A673 (cell line): Measurements from ENCODE around the gene DIPK1B. TPM values are rescaled to one million over a fixed set of nuclear protein-coding genes. Genes with fewer than 3 reads are reported as not detected.

ENCODE experiments used
- BruUV-seq: library from RNA; stranded (reverse); fragments of 400-500 nt; replicated peaks from 2 replicates; lab custom pipeline; 2021; lab: Mats Ljungman, UMichigan
- CTCF ChIA-PET: fragments of 300-600 bp; sonication (Branson Sonifier 250); formaldehyde crosslinking; loops from one replicate; lab custom pipeline; 2022; ENCODE audit warnings: antibody characterized with exemption; lab: Charles Lee
- POLR2A ChIA-PET: fragments of 300-600 bp; sonication (Branson Sonifier 250); formaldehyde crosslinking; loops from one replicate; lab custom pipeline; 2022; ENCODE audit warnings: antibody characterized with exemption; ENCODE audit not compliant: low non-redundant PET; lab: Charles Lee
- DNase-seq: peaks from one replicate; pipeline ENCODE4 v3.0.0-alpha.2; 2015; ENCODE audit warnings: low spot score
- H3K27ac ChIP-seq: fragments of 200-600 bp; sonication (generic); 2 replicates; pipeline ENCODE4 v1.5.1; 2016; ENCODE audit warnings: mixed run types, low read depth, mild to moderate bottlenecking, mixed read lengths, antibody characterized with exemption, low read length; ENCODE audit not compliant: poor library complexity, severe bottlenecking
- H3K27me3 ChIP-seq: fragments of 200-600 bp; sonication (generic); replicated peaks from 2 replicates; pipeline ENCODE4 v1.6.1; 2017; ENCODE audit warnings: mixed run types, low read depth, mild to moderate bottlenecking, mixed read lengths, antibody characterized with exemption, low read length; ENCODE audit not compliant: insufficient read depth, poor library complexity
- H3K36me3 ChIP-seq: fragments of 200-600 bp; sonication (generic); 2 replicates; pipeline ENCODE4 v1.6.1; 2016; ENCODE audit warnings: mixed run types, mild to moderate bottlenecking, mixed read lengths, antibody characterized with exemption, low read length; ENCODE audit not compliant: insufficient read depth, poor library complexity, severe bottlenecking
- H3K4me1 ChIP-seq: fragments of 200-600 bp; sonication (generic); 2 replicates; pipeline ENCODE4 v1.6.1; 2017; ENCODE audit warnings: mixed run types, mild to moderate bottlenecking, mixed read lengths, antibody characterized with exemption, low read length; ENCODE audit not compliant: insufficient read depth, poor library complexity, severe bottlenecking
- H3K4me3 ChIP-seq: fragments of 200-600 bp; sonication (generic); 2 replicates; pipeline ENCODE4 v1.5.1; 2016; ENCODE audit warnings: low read depth, mixed run types, mild to moderate bottlenecking, mixed read lengths, low read length; ENCODE audit not compliant: poor library complexity, severe bottlenecking
- H3K9me3 ChIP-seq: fragments of 200-600 bp; sonication (generic); 2 replicates; pipeline ENCODE4 v1.6.1; 2016; ENCODE audit warnings: mixed run types, low read depth, mild to moderate bottlenecking, mixed read lengths, antibody characterized with exemption, low read length; ENCODE audit not compliant: poor library complexity, severe bottlenecking
- EZH2 ChIP-seq: fragments of 200-600 bp; sonication (generic); IDR thresholded peaks from 2 replicates; pipeline ENCODE4 v1.6.1; 2017; ENCODE audit warnings: borderline replicate concordance, low read depth, mild to moderate bottlenecking, mixed read lengths, antibody characterized with exemption, low read length; ENCODE audit not compliant: poor library complexity, severe bottlenecking
- intact Hi-C: fragments of 100-400 bp; cut with micrococcal nuclease; formaldehyde crosslinking; loops from one replicate; pipeline ENCODE4 v1.10.0; 2022; ENCODE audit not compliant: unreplicated experiment
- total RNA-seq: library from RNA; stranded (reverse); gene quantifications from 2 replicates; pipeline ENCODE4 v1.2.3, GENCODE V29; 2021
- TF ChIP-seq, protein P1 (sequence below): fragments of 300-800, 200-600 bp; sonication (generic); conservative IDR thresholded peaks from 2 replicates; pipeline ENCODE4 v1.5.1; 2017; ENCODE audit warnings: low read depth, mild to moderate bottlenecking, antibody characterized with exemption, low read length, moderate library complexity, mixed read lengths

Gene DIPK1B
- total RNA-seq, 1 experiment from 2014 or later: 26.4 TPM

DNA sequence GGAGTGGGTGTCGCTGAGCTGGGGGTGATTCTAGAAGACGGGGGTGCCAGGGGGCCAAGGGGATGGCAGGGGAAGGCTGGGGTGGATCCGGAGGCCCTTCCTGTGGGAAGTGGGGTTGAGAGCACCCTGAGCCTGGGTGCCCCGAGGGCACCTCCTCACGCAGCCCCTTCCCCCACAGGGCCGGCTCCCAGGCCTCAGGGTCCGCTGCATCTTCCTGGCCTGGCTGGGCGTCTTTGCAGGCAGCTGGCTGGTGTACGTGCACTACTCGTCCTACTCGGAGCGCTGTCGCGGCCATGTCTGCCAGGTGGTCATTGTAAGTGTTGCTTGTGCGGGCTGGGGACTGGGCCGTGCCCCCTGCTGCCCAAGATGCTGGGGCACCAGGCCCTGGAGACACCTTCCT, 5.0 kb downstream of the DIPK1B start:
- Histone ChIP-seq H3K27ac (no peak overlapping the region), H3K36me3 (peaks cover 6% of the 10 kb centered on the region), H3K4me3 (no peak overlapping the region), H3K4me1 (peaks cover 30% of the 10 kb centered on the region), H3K27me3 (no peaks in the 10 kb centered on the region), H3K9me3 (no peaks in the 10 kb centered on the region)
- DNase-seq: no peak
- no peak for TF ChIP-seq EZH2
- TF ChIP-seq, protein P1, sequence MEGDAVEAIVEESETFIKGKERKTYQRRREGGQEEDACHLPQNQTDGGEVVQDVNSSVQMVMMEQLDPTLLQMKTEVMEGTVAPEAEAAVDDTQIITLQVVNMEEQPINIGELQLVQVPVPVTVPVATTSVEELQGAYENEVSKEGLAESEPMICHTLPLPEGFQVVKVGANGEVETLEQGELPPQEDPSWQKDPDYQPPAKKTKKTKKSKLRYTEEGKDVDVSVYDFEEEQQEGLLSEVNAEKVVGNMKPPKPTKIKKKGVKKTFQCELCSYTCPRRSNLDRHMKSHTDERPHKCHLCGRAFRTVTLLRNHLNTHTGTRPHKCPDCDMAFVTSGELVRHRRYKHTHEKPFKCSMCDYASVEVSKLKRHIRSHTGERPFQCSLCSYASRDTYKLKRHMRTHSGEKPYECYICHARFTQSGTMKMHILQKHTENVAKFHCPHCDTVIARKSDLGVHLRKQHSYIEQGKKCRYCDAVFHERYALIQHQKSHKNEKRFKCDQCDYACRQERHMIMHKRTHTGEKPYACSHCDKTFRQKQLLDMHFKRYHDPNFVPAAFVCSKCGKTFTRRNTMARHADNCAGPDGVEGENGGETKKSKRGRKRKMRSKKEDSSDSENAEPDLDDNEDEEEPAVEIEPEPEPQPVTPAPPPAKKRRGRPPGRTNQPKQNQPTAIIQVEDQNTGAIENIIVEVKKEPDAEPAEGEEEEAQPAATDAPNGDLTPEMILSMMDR: no peak
- no TSS peak for BruUV-seq
- ChIA-PET CTCF (no interaction called here), POLR2A (no interaction called here)
- intact Hi-C loops: no loop called here

- H3K4me3 ChIP-seq: no peak overlapping the region
- intact Hi-C loops: no loop called here
- ChIA-PET POLR2A (interaction anchor here (0.6 kb wide), 1 partner anchor 11 kb away, joined by 8 read pairs; no protein-coding TSS in a partner anchor), CTCF (no interaction called here)
- H3K4me1 ChIP-seq: peaks cover 29% of the 10 kb centered on the region
- no TSS peak for BruUV-seq
- H3K27me3 ChIP-seq: no peaks in the 10 kb centered on the region
- peaks cover 17% of the 10 kb centered on the region for H3K36me3 ChIP-seq
- no peak for TF ChIP-seq EZH2
- TF ChIP-seq, protein P1: no peak
- H3K27ac ChIP-seq: no peak overlapping the region
- no peak for DNase-seq
- H3K9me3 ChIP-seq: no peaks in the 10 kb centered on the region
Observed at GRCh38 chr9:136718345-136719194, 6.2 kb downstream of the DIPK1B start.

DNA sequence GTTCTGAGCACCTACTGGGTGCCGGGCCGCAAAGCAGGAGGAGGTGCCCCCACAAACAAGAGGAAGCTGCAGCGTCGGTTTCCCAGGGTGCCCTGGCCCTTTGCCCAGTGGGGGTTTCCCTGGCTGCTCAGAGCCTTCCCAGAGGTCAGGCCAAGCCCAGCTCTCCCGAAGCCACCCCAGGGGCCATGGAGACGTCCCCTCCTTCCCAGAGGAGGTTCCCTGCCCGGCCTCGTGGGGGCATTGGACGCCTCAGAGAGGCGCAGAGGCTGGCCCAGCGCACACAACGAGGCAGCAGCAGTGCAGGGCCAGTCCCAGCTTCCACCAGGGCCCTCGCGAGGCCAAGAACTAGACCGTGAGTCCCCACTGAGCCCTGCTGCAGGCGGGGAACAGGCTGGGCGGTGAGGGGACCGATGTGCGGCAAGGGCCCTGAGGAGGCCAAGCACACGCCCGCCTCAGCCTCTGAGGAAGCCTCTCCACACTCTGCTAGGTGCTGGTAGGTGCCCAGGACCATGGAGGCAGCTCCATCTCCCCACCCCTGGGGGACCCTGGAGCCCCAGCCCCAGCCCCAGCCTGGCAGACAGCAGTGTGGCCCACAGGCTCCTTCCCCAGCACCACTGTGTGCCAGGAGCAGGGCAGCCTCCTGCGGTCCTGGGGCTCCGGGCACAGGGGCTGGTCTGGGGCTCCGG, 7.0 kb downstream of the DIPK1B start:
- no peak for TF ChIP-seq EZH2
- TF ChIP-seq, protein P1: no peak
- CTCF ChIA-PET: no interaction called here
- POLR2A ChIA-PET: interaction anchor here (0.6 kb wide), 1 partner anchor 10 kb away, joined by 8 read pairs; no protein-coding TSS in a partner anchor
- H3K36me3 ChIP-seq: peaks cover 25% of the 10 kb centered on the region
- no TSS peak for BruUV-seq
- intact Hi-C loops: no loop called here
- DNase-seq: no peak
- H3K9me3 ChIP-seq: no peaks in the 10 kb centered on the region
- no peaks in the 10 kb centered on the region for H3K27me3 ChIP-seq
- no peak overlapping the region for H3K27ac ChIP-seq
- no peak overlapping the region for H3K4me3 ChIP-seq
- H3K4me1 ChIP-seq: peaks cover 21% of the 10 kb centered on the region
